Naive thymus-derived CD4-positive, alpha-beta T cell (primary cell): ENCODE data around the gene TMA7B. TPM values are rescaled to one million over a fixed set of nuclear protein-coding genes. Genes with fewer than 3 reads are reported as not detected.
A peak's percentile ranks its signal among the peaks of the same experiment; 100 is the strongest.

Experiments used
- ATAC-seq: fragments of 150-1000 bp; cut with Tn5 transposase; 2 replicates; pipeline ENCODE4 v1.10.0; 2021; ENCODE audit warnings: mild to moderate bottlenecking, moderate library complexity
- CTCF ChIA-PET: fragments of 350-600 bp; sonication (Branson Sonifier 250); formaldehyde crosslinking; loops from one replicate; lab custom pipeline; 2021; ENCODE audit warnings: antibody characterized with exemption; lab: Charles Lee
- POLR2A ChIA-PET: fragments of 350-600 bp; sonication (Branson Sonifier 250); formaldehyde crosslinking; loops from one replicate; lab custom pipeline; 2021; ENCODE audit warnings: antibody characterized with exemption, inconsistent platforms; lab: Charles Lee
- DNase-seq, 9 donors: peaks; one replicate each; pipeline versions ENCODE4 v3.0.0 to v3.0.0-alpha.2; 2020 to 2022; ENCODE audit warnings: mixed read lengths in 1 of 9
- H3K27ac ChIP-seq: one replicate; pipeline ENCODE4 v1.7.0; 2013; ENCODE audit warnings: mild to moderate bottlenecking, low read depth, low read length, moderate library complexity
- H3K27me3 ChIP-seq, 2 donors: one replicate each; pipeline ENCODE4 v1.7.0; 2013; ENCODE audit warnings: low read length in 2 of 2, mild to moderate bottlenecking in 2 of 2, moderate library complexity in 2 of 2; ENCODE audit not compliant: control insufficient read depth in 2 of 2, insufficient read depth in 2 of 2
- H3K36me3 ChIP-seq, 3 experiments: 1 replicate in 2 of 3; 2 replicates in 1 of 3; pipeline ENCODE4 v1.7.0; 2013; ENCODE audit warnings: low read length in 3 of 3, mild to moderate bottlenecking in 3 of 3, moderate library complexity in 1 of 3; ENCODE audit not compliant: insufficient read depth in 3 of 3, control insufficient read depth in 2 of 3
- H3K4me1 ChIP-seq, 2 donors: one replicate each; pipeline ENCODE4 v1.7.0; 2013; ENCODE audit warnings: low read length in 2 of 2, mild to moderate bottlenecking in 2 of 2, moderate library complexity in 1 of 2; ENCODE audit not compliant: control insufficient read depth in 2 of 2, insufficient read depth in 2 of 2
- H3K4me3 ChIP-seq: 2 replicates; pipeline ENCODE4 v1.7.0; 2013; ENCODE audit warnings: mild to moderate bottlenecking, low read length
- H3K9me3 ChIP-seq, 3 experiments: 1 replicate in 2 of 3; 2 replicates in 1 of 3; pipeline ENCODE4 v1.7.0; 2013; ENCODE audit warnings: low read length in 3 of 3; ENCODE audit not compliant: control insufficient read depth in 2 of 3
- H3K27ac Mint-ChIP-seq, 9 donors: one replicate each; pipeline ENCODE4 v1.8.0; 2020 to 2022; ENCODE audit warnings: mixed read lengths in 9 of 9, mild to moderate bottlenecking in 8 of 9, moderate library complexity in 5 of 9, inconsistent platforms in 2 of 9
- H3K27me3 Mint-ChIP-seq, 5 donors: one replicate each; pipeline ENCODE4 v1.8.0; 2021 to 2022; ENCODE audit warnings: mixed read lengths in 5 of 5, mild to moderate bottlenecking in 1 of 5
- H3K36me3 Mint-ChIP-seq, 5 donors: one replicate each; pipeline ENCODE4 v1.8.0; 2020 to 2022; ENCODE audit warnings: mixed read lengths in 5 of 5, mild to moderate bottlenecking in 3 of 5, inconsistent platforms in 1 of 5
- H3K4me1 Mint-ChIP-seq, 7 donors: one replicate each; pipeline ENCODE4 v1.8.0; 2020 to 2022; ENCODE audit warnings: mixed read lengths in 7 of 7, mild to moderate bottlenecking in 3 of 7, inconsistent platforms in 1 of 7
- H3K4me3 Mint-ChIP-seq, 10 donors: one replicate each; pipeline ENCODE4 v1.8.0; 2020 to 2022; ENCODE audit warnings: mild to moderate bottlenecking in 10 of 10, mixed read lengths in 10 of 10, moderate library complexity in 6 of 10, inconsistent platforms in 2 of 10
- H3K9me3 Mint-ChIP-seq, 11 donors: one replicate each; pipeline ENCODE4 v1.8.0; 2020 to 2022; ENCODE audit warnings: mixed read lengths in 11 of 11, mild to moderate bottlenecking in 4 of 11, inconsistent platforms in 1 of 11, moderate library complexity in 1 of 11
- intact Hi-C, 2 donors: fragments of 100-400 bp; cut with micrococcal nuclease; formaldehyde crosslinking; loops; one replicate each; pipeline ENCODE4 v1.15.1; 2023
- polyA plus RNA-seq, 2 donors: library from polyadenylated mRNA; unstranded; fragments of 300-500 nt; fragmentation: Illumina TruSeq; gene quantifications; one replicate each; pipeline ENCODE4 v1.2.3, GENCODE V29; 2021
- total RNA-seq, 6 experiments: library from RNA in 5 of 6; stranded (reverse) in 5 of 6; gene quantifications; 1 replicate in 5 of 6; 2 replicates in 1 of 6; pipeline ENCODE4 v1.2.3 and lab custom pipeline; 2021 to 2026

Gene TMA7B
- total and polyA plus RNA-seq, 7 experiments from 2014 or later: 2.6 to 12.8 (median 9.2) TPM

DNA sequence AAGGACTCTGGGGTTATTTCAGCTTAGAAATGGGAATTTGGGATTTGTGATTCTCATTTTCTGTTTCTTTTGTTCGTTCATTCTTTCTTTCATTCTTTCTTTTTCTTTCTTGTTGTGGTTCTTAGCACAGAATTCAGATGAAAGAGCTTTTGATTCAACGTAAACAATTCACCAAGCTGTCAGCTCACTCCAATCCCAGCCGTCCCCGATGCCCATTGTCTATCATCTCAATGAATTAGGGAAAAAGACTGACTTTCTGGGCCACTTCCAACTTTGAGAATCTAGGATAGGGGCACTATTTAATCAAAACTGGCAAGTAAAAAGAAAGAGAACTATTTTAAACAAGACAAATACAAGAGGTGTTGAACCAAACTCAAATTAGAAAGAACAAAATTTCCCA lies 25.1 kb upstream of the TMA7B start:
- peak overlapping the region in 6 of 9 donors; percentile 80 to 99 (median 97) for H3K27ac Mint-ChIP-seq
- H3K36me3 Mint-ChIP-seq: peaks cover 0 to 22% (median 0%) of the 10 kb centered on the region in 5 donors
- peak overlapping the region; percentile 79 to 98 (median 84) for H3K4me3 Mint-ChIP-seq
- intact Hi-C loops: loop anchor here in 1 of 2 donors (5.0 kb wide), 1 partner anchor 33 kb away; the partner anchor contains the start of gene GRAP2
- Histone ChIP-seq H3K36me3 (no peaks in the 10 kb centered on the region), H3K27me3 (no peaks in the 10 kb centered on the region), H3K27ac (peak overlapping the region; percentile 79), H3K4me3 (peak overlapping the region; percentile 30), H3K9me3 (no peaks in the 10 kb centered on the region), H3K4me1 (peaks cover 91 to 97% of the 10 kb centered on the region in 2 donors)
- ChIA-PET POLR2A (interaction anchor here (0.6 to 4.4 kb wide), 14 partner anchors 10 to 624 kb away, joined by 3 to 64 read pairs (median 4); partner anchors contain the start of gene GRAP2), CTCF (interaction anchor here (0.6 to 1.6 kb wide), 12 partner anchors 9 to 1754 kb away, joined by 3 to 6 read pairs (median 4); no protein-coding TSS in a partner anchor)
- ATAC-seq: no peak
- peaks cover 0 to 1% (median 0%) of the 10 kb centered on the region in 11 donors for H3K9me3 Mint-ChIP-seq
- H3K27me3 Mint-ChIP-seq: no peaks in the 10 kb centered on the region
- DNase-seq: no peak
- peaks cover 58 to 73% (median 71%) of the 10 kb centered on the region in 7 donors for H3K4me1 Mint-ChIP-seq

DNA sequence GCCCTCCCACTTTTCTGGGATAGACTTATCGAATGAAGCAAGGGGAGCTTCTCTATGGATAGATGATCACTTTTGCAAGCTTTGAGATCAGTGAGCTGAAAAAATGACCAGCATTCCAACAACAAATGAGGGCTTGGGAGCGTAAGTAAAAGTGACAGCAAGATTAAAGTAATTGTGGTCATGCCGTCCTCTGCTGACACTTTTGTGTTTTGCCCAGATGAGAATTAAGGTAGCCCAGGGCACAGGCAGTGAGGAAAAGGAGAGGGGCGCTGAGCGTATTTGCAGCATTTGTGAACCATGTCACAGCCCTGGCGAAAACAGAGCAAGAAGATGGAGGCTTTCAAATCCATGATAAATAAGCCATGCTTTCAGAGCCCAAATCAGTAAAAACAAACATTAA lies 24.6 kb upstream of the TMA7B start:
- ChIA-PET POLR2A (interaction anchor here (0.6 to 4.4 kb wide), 12 partner anchors 10 to 328 kb away, joined by 3 to 64 read pairs (median 4); partner anchors contain the start of gene GRAP2), CTCF (interaction anchor here (0.6 to 1.6 kb wide), 10 partner anchors 9 to 1755 kb away, joined by 3 to 5 read pairs (median 4); no protein-coding TSS in a partner anchor)
- Mint-ChIP-seq H3K4me3 (peak overlapping the region; percentile 76 to 98 (median 84)), H3K9me3 (peaks cover 0 to 1% (median 0%) of the 10 kb centered on the region in 11 donors), H3K27ac (peak overlapping the region in 6 of 9 donors; percentile 58 to 99 (median 97)), H3K36me3 (peaks cover 0 to 22% (median 0%) of the 10 kb centered on the region in 5 donors), H3K27me3 (no peaks in the 10 kb centered on the region), H3K4me1 (peaks cover 62 to 78% (median 76%) of the 10 kb centered on the region in 7 donors)
- ATAC-seq (no peak), DNase-seq (no peak)
- intact Hi-C loops: loop anchor here (2.0 to 5.0 kb wide), 2 partner anchors 15 to 33 kb away; partner anchors contain the start of gene GRAP2 (in 1 of the 2)
- H3K27me3 ChIP-seq: no peaks in the 10 kb centered on the region
- peak overlapping the region; percentile 79 for H3K27ac ChIP-seq
- H3K4me1 ChIP-seq: peaks cover 91 to 97% of the 10 kb centered on the region in 2 donors
- no peaks in the 10 kb centered on the region for H3K36me3 ChIP-seq
- peak overlapping the region; percentile 30 for H3K4me3 ChIP-seq
- H3K9me3 ChIP-seq: no peaks in the 10 kb centered on the region

DNA sequence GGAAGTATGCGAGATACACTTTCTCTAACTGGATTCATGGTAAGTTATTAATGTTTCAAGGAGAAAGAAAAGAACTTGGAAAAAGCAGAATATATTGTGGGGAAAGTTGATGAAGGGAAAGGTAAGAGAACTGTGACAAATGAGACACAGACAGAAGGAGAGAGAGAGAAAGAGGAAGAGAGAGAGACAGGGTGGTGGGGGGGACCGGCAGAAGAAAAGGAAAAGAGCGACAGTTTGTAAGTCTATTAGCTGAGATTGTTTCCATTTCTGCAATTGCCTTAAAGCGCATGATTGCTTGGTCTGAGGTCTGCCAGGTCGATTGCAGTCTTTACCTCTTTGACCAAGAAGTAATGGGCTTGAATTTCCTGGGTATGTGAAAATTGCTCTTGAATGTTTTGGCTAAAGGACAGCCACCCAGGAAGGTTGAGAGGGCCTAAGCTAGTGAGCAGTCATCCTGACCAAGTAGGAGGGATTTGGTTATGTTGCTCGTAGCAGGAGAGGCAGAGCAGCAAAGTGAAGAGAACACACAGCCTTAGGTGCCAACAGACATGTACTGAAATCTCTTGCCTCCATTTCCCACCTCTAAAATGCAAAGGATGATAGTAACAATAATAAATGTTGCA lies 23.6 kb upstream of the TMA7B start:
- Mint-ChIP-seq H3K9me3 (peaks cover 0 to 1% (median 0%) of the 10 kb centered on the region in 11 donors), H3K4me3 (peak overlapping the region; percentile 76 to 98 (median 84)), H3K27ac (peak overlapping the region in 6 of 9 donors; percentile 58 to 99 (median 97)), H3K4me1 (peaks cover 67 to 88% (median 85%) of the 10 kb centered on the region in 7 donors), H3K27me3 (no peaks in the 10 kb centered on the region), H3K36me3 (peaks cover 0 to 24% (median 0%) of the 10 kb centered on the region in 5 donors)
- no peak for ATAC-seq
- peak overlapping the region; percentile 27 for H3K4me3 ChIP-seq
- DNase-seq: peak in 1 of 9 donors; percentile 44
- H3K27ac ChIP-seq: peak overlapping the region; percentile 79
- H3K36me3 ChIP-seq: no peaks in the 10 kb centered on the region
- no peaks in the 10 kb centered on the region for H3K9me3 ChIP-seq
- H3K27me3 ChIP-seq: no peaks in the 10 kb centered on the region
- peaks cover 91 to 97% of the 10 kb centered on the region in 2 donors for H3K4me1 ChIP-seq
- CTCF ChIA-PET: interaction anchor here (0.7 to 1.1 kb wide), 4 partner anchors 20 to 406 kb away, joined by 3 to 6 read pairs (median 4); no protein-coding TSS in a partner anchor
- POLR2A ChIA-PET: interaction anchor here (0.7 to 1.7 kb wide), 21 partner anchors 10 to 417 kb away, joined by 3 to 17 read pairs (median 4); partner anchors contain the start of genes ATF4 and RPS19BP1
- intact Hi-C loops: loop anchor here (2.0 to 5.0 kb wide), 2 partner anchors 14 to 34 kb away; partner anchors contain the start of gene GRAP2 (in 1 of the 2)

DNA sequence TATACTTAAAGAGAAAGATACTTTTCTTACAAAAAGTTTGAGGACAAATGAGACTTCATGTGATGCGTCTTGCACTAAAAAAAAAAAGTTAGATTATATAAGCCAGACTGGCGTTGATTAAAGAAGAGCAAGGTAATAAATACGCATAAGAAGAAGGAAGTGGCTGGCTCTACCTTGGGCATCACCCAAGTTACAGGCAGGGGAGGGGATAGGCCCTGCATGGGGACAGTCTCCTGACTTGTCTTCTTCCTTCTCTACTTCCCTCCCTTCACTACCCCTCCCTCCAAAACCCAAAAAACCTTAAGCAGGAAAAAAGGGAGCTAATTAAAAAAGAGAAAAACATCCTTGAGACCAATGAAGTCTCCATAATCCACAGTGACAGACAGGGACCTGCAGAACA lies 22.3 kb upstream of the TMA7B start:
- ATAC-seq: peak; percentile 79
- Mint-ChIP-seq H3K36me3 (peaks cover 0 to 20% (median 0%) of the 10 kb centered on the region in 5 donors), H3K27ac (peak overlapping the region in 6 of 9 donors; percentile 21 to 99 (median 97)), H3K9me3 (peaks cover 0 to 1% (median 0%) of the 10 kb centered on the region in 11 donors), H3K27me3 (no peaks in the 10 kb centered on the region), H3K4me1 (peaks cover 67 to 97% (median 95%) of the 10 kb centered on the region in 7 donors), H3K4me3 (peak overlapping the region; percentile 31 to 98 (median 84))
- H3K27me3 ChIP-seq: no peaks in the 10 kb centered on the region
- no peaks in the 10 kb centered on the region for H3K9me3 ChIP-seq
- H3K36me3 ChIP-seq: no peaks in the 10 kb centered on the region
- POLR2A ChIA-PET: interaction anchor here (0.6 to 1.7 kb wide), 14 partner anchors 13 to 418 kb away, joined by 3 to 8 read pairs (median 4); partner anchors contain the start of genes ATF4 and RPS19BP1
- H3K27ac ChIP-seq: peak overlapping the region; percentile 79
- peaks cover 90 to 97% of the 10 kb centered on the region in 2 donors for H3K4me1 ChIP-seq
- CTCF ChIA-PET: interaction anchor here (0.6 to 1.2 kb wide), 7 partner anchors 14 to 276 kb away, joined by 3 to 4 read pairs (median 4); no protein-coding TSS in a partner anchor
- intact Hi-C loops: loop anchor here (2.0 to 5.0 kb wide), 2 partner anchors 13 to 36 kb away; partner anchors contain the start of gene GRAP2 (in 1 of the 2)
- peak in 7 of 9 donors; percentile 54 to 78 (median 75) for DNase-seq
- H3K4me3 ChIP-seq: peak overlapping the region; percentile 33

DNA sequence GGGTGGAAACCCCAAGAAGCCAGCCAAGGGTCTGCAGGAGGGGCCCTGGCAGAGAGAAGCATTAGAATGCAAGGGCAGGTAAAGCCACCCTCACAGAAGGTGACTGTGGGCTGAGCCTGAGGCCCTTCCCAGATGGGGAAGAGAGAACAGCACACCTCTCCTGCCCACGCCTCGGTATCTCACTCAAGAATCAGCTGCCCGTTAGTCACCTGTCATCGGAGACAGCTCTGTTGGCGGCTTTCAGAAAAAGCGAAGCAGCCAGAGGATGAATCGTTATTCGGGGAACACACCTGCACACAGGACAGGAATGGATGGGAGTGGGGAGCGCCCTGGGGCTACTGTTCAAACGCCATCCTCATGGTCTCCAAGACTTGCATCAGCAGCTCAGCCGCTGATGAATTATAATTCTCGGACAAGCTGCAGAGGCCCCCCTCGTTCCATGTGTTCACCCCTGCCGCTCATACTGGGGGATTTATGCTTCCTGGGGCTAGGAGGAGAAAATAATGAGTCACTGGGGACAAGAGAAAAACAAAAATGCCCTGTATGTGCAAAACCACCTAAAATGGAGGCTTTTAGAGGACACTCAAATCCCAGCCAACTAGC lies 21.6 kb upstream of the TMA7B start:
- Mint-ChIP-seq H3K36me3 (peaks cover 0 to 25% (median 0%) of the 10 kb centered on the region in 5 donors), H3K27ac (peak overlapping the region in 6 of 9 donors; percentile 46 to 99 (median 97)), H3K9me3 (peaks cover 0 to 1% (median 0%) of the 10 kb centered on the region in 11 donors), H3K4me1 (peaks cover 67 to 97% (median 95%) of the 10 kb centered on the region in 7 donors), H3K27me3 (no peaks in the 10 kb centered on the region), H3K4me3 (peak overlapping the region; percentile 37 to 98 (median 84))
- no peaks in the 10 kb centered on the region for H3K9me3 ChIP-seq
- intact Hi-C loops: loop anchor here in 1 of 2 donors (5.0 kb wide), 1 partner anchor 36 kb away; the partner anchor contains the start of gene GRAP2
- DNase-seq: peak in 2 of 9 donors; percentile 40 to 51
- ATAC-seq: no peak
- H3K4me1 ChIP-seq: peaks cover 88 to 97% of the 10 kb centered on the region in 2 donors
- H3K36me3 ChIP-seq: no peaks in the 10 kb centered on the region
- ChIA-PET CTCF (interaction anchor here (0.6 to 1.2 kb wide), 7 partner anchors 13 to 277 kb away, joined by 3 to 4 read pairs (median 4); no protein-coding TSS in a partner anchor), POLR2A (interaction anchor here (0.7 to 2.1 kb wide), 9 partner anchors 11 to 418 kb away, joined by 3 to 8 read pairs (median 4); partner anchors contain the start of gene ATF4)
- H3K4me3 ChIP-seq: peak overlapping the region; percentile 33
- no peaks in the 10 kb centered on the region for H3K27me3 ChIP-seq
- H3K27ac ChIP-seq: peak overlapping the region; percentile 79
